K562 (cell line): ENCODE measurements around the gene MKRN1. TPM values are rescaled to one million over a fixed set of nuclear protein-coding genes. Genes with fewer than 3 reads are reported as not detected.

Source experiments
- ADNP ChIP-seq: fragments of 200-800 bp; sonication (Bioruptor generic); IDR thresholded peaks from 2 replicates; pipeline ENCODE4 v1.6.1; 2016; ENCODE audit warnings: missing genetic modification characterization, missing compliant biosample characterization
- ATF1 ChIP-seq, 2 experiments: fragments of 450-650 bp in 1 of 2; IDR thresholded peaks; 2 replicates each; pipeline ENCODE4 v1.6.1; 2016; ENCODE audit warnings: missing compliant biosample characterization in 1 of 2, missing genetic modification characterization in 1 of 2
- DIDO1 ChIP-seq: fragments of 450-650 bp; IDR thresholded peaks from 2 replicates; pipeline ENCODE4 v1.6.1; 2016; ENCODE audit warnings: low read depth, missing biosample characterization, missing genetic modification characterization
- ELF4 ChIP-seq: fragments of 450-650 bp; formaldehyde crosslinking; IDR thresholded peaks from 2 replicates; pipeline ENCODE4 v1.4.0; 2022; ENCODE audit warnings: missing genetic modification characterization
- MEF2A ChIP-seq: IDR thresholded peaks from 2 replicates; pipeline ENCODE4 v1.6.1; 2011; ENCODE audit warnings: low read depth, mild to moderate bottlenecking, low read length, moderate library complexity; ENCODE audit not compliant: control insufficient read depth
- NR2F6 ChIP-seq: fragments of 450-650 bp; formaldehyde crosslinking; IDR thresholded peaks from 2 replicates; pipeline ENCODE4 v1.4.0; 2020; ENCODE audit warnings: mild to moderate bottlenecking
- PCBP2 ChIP-seq: fragments of 200-400 bp; formaldehyde crosslinking; IDR thresholded peaks from 2 replicates; pipeline ENCODE4 v1.6.1; 2018; ENCODE audit warnings: low read length, low read depth, mild to moderate bottlenecking, moderate library complexity; ENCODE audit not compliant: poor library complexity, severe bottlenecking
- RB1 ChIP-seq: fragments of 450-650 bp; IDR thresholded peaks from 2 replicates; pipeline ENCODE4 v1.6.1; 2017; ENCODE audit warnings: low read depth, mild to moderate bottlenecking
- RBM34 ChIP-seq: fragments of 200-400 bp; formaldehyde crosslinking; IDR thresholded peaks from 2 replicates; pipeline ENCODE4 v1.6.1; 2018; ENCODE audit warnings: low read length, borderline replicate concordance; ENCODE audit not compliant: insufficient read depth
- RFX7 ChIP-seq: fragments of 250-450 bp; sonication (Bioruptor Pico); IDR thresholded peaks from 2 replicates; pipeline ENCODE4 v1.5.1; 2021; ENCODE audit warnings: mild to moderate bottlenecking
- SIN3A ChIP-seq, 2 experiments: fragments of 150-350 bp in 1 of 2; IDR thresholded peaks; 2 replicates each; pipeline ENCODE4 v1.6.1; 2011 to 2016; ENCODE audit warnings: borderline replicate concordance in 2 of 2, low read depth in 2 of 2, low read length in 2 of 2, mild to moderate bottlenecking in 2 of 2, moderate library complexity in 2 of 2; ENCODE audit not compliant: control insufficient read depth in 1 of 2
- SMAD1 ChIP-seq: fragments of 150-350 bp; IDR thresholded peaks from 2 replicates; pipeline ENCODE4 v1.6.1; 2014; ENCODE audit warnings: low read length, low read depth; ENCODE audit not compliant: partially characterized antibody
- SMAD4 ChIP-seq: fragments of 250-450 bp; sonication (Bioruptor Pico); conservative IDR thresholded peaks from 2 replicates; pipeline ENCODE4 v1.8.0; 2021; ENCODE audit warnings: inconsistent platforms, mild to moderate bottlenecking, moderate library complexity
- TGIF2 ChIP-seq: sonication (generic); formaldehyde crosslinking; IDR thresholded peaks from 2 replicates; pipeline ENCODE4 v1.8.1; 2022; ENCODE audit warnings: mild to moderate bottlenecking, missing genetic modification reagents, moderate library complexity
- ZNF253 ChIP-seq: fragments of 250-450 bp; sonication (Bioruptor Pico); conservative IDR thresholded peaks from 2 replicates; pipeline ENCODE4 v1.6.1; 2021; ENCODE audit warnings: mild to moderate bottlenecking
- ZNF57 ChIP-seq: fragments of 450-650 bp; formaldehyde crosslinking; IDR thresholded peaks from 2 replicates; pipeline ENCODE4 v1.4.0; 2020; ENCODE audit warnings: mild to moderate bottlenecking, moderate library complexity
- ZNF766 ChIP-seq: fragments of 200-800 bp; sonication (Bioruptor generic); conservative IDR thresholded peaks from 2 replicates; pipeline ENCODE4 v1.6.1; 2016; ENCODE audit warnings: missing genetic modification characterization, missing compliant biosample characterization
- polyA plus RNA-seq, 8 experiments: library from polyadenylated mRNA; depleted of rRNA in 4 of 8; stranded (reverse) in 5 of 8; unstranded in 3 of 8; fragments of >200 nt; fragmentation: Nextera tagmentation in 2 of 8; fragmentation: Illumina TruSeq in 1 of 8; extraction: Ambion mirVana in 2 of 8; extraction: Trizol in 1 of 8; gene quantifications; 2 replicates each; pipeline versions ENCODE4 v1.2.1 to v1.2.3, GENCODE V29; 2011 to 2014; ENCODE audit warnings: inconsistent platforms in 1 of 8, missing spikeins in 1 of 8
- total RNA-seq, 7 experiments: library from RNA; depleted of rRNA in 6 of 7; stranded (reverse); fragments of >200 nt in 6 of 7; fragmentation: Illumina TruSeq in 2 of 7; extraction: Trizol in 2 of 7; gene quantifications; 2 replicates each; pipeline versions ENCODE4 v1.2.1 to v1.2.3, GENCODE V29; 2011 to 2021; ENCODE audit warnings: low replicate concordance in 1 of 7
- TF ChIP-seq, protein P1 (sequence below): fragments of 250-450 bp; sonication (Bioruptor Pico); IDR thresholded peaks from 2 replicates; pipeline ENCODE4 v1.5.0; 2020; ENCODE audit warnings: mild to moderate bottlenecking, borderline replicate concordance
- TF ChIP-seq, protein P2 (sequence below): fragments of 250-450 bp; sonication (Bioruptor Pico); IDR thresholded peaks from 2 replicates; pipeline ENCODE4 v1.8.0; 2022; ENCODE audit warnings: moderate library complexity, mild to moderate bottlenecking, inconsistent platforms

The MKRN1 gene
- total and polyA plus RNA-seq, 9 of the 15 experiments (the other 6 are each of a cell fraction or from before 2014, with no cell fraction given), result 30.5 to 90.3 (median 76.0) TPM

DNA sequence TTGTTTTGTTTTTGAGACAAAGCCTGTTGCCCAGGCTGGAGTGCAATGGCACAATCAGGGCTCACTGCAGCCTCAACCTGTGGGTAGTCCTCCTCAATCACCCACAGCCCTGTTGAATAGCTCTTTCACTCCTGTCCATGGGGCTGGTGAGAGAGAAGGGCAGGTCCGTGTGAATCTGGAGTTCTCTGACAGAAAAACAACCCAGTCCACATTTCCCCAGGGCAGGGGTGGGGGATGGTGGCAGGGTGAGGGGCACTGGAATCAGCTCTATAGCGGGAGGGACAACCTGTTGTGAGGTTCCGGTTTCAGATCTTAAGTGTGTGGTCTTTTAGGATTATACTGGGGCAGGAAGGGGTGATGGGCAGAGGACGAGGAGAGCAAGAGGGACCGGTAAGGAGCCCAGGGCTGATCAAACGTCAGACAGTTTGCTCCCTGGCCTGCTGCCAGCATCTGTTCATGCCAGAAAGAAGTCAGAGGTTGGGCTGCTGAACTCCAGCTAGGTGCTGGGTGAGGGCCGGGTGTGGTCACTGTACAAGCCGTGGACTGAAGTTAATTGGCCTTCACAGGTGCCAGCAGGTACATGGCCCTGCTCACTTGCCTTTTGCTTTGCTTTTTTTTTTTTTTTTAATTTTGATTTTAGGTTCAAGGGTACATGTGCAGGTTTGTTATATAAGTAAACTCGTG, 33.2 kb upstream of the MKRN1 start (continued):
- TF ChIP-seq SIN3A (IDR thresholded peaks at IDR 0.05; ENCODE audit: borderline replicate concordance in 2 of 2, control insufficient read depth in 1 of 2, low read depth in 2 of 2, low read length in 2 of 2) (no peak), RBM34 (no peak), ATF1 (CRISPR knock-in tag; IDR thresholded peaks at IDR 0.05) (no peak), ATF1 (tag; IDR thresholded peaks at IDR 0.05) (peak; percentile 10; the same call in 1 of the 2 replicates), DIDO1 (no peak), MEF2A (no peak), SMAD4 (CRISPR knock-in tag) (no peak), RFX7 (CRISPR knock-in tag) (no peak), TGIF2 (CRISPR knock-in tag) (no peak), RB1 (no peak), SMAD1 (peak; percentile 50), ZNF57 (CRISPR knock-in tag) (no peak), ELF4 (no peak), NR2F6 (no peak), ZNF253 (CRISPR knock-in tag) (no peak), ADNP (no peak), PCBP2 (no peak), ZNF766 (CRISPR knock-in tag) (no peak)
- TF ChIP-seq, protein P1, sequence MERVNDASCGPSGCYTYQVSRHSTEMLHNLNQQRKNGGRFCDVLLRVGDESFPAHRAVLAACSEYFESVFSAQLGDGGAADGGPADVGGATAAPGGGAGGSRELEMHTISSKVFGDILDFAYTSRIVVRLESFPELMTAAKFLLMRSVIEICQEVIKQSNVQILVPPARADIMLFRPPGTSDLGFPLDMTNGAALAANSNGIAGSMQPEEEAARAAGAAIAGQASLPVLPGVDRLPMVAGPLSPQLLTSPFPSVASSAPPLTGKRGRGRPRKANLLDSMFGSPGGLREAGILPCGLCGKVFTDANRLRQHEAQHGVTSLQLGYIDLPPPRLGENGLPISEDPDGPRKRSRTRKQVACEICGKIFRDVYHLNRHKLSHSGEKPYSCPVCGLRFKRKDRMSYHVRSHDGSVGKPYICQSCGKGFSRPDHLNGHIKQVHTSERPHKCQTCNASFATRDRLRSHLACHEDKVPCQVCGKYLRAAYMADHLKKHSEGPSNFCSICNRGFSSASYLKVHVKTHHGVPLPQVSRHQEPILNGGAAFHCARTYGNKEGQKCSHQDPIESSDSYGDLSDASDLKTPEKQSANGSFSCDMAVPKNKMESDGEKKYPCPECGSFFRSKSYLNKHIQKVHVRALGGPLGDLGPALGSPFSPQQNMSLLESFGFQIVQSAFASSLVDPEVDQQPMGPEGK (CRISPR knock-in tag), result no peak
- TF ChIP-seq, protein P2, sequence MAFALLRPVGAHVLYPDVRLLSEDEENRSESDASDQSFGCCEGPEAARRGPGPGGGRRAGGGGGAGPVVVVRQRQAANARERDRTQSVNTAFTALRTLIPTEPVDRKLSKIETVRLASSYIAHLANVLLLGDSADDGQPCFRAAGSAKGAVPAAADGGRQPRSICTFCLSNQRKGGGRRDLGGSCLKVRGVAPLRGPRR (CRISPR knock-in tag), result no peak
